ENCODE measurements around the gene SEM1. TPM values are rescaled to one million over a fixed set of nuclear protein-coding genes. Genes with fewer than 3 reads are reported as not detected.
"Not testable (repeated sequence)": the region's sequence is repeated elsewhere in the genome, so short reads cannot be mapped to it uniquely, and the experiment has no call there.

Gene SEM1
- total and polyA plus RNA-seq, 3 experiments from 2014 or later = 45.3 to 153 (median 48.6) TPM

DNA sequence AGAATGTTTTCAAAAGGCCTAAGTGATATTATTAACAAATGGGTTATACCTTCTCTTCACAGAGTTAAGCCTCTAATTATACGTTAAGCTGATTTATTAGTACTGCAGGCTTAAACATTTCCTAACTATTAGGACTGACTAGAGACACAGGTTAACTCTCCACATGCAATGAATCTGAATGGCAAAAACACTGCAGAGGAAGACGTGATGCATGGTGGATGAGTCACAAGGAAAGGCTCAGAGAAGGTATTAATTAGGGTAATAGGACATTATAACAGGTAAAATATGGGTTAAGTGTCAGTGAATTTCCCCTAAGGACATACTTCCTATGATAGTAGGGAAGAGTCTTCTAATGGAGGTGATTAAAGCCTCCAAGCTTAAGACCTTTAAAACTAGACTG is 24.7 kb upstream of the SEM1 start:
- CTCF ChIA-PET = no interaction called here
- H3K9me3 Mint-ChIP-seq = no peaks in the 10 kb centered on the region

DNA sequence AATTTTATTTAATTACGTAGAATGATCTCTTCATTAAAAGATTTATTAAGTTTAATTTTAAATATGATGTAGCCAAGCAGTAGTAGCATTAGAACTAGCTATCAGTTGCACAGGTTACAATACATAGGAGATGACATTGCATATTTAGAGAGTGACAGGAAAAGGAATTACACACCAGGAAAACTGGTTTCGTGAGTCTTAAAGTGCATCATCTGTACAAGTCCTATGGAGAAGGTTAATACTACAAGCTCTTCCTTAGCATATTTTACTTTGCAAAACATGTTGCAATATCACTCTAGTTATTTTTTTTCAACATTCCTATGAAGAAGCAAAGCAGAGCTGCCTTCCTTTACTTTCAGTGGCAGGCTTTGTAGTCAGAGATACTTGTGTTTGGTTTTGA is 20.2 kb upstream of the SEM1 start:
- no peaks in the 10 kb centered on the region for H3K27me3 ChIP-seq (ENCODE audit: insufficient read depth, low read length, poor library complexity, severe bottlenecking)
- no peaks in the 10 kb centered on the region for H3K36me3 ChIP-seq (ENCODE audit: insufficient read depth, low read length)
- H3K4me3 ChIP-seq (ENCODE audit: low read length) = no peak overlapping the region
- Mint-ChIP-seq H3K36me3 (no peaks in the 10 kb centered on the region), H3K27me3 (peaks cover 5 to 22% of the 10 kb centered on the region in 2 donors), H3K27ac (no peak overlapping the region), H3K9me3 (no peaks in the 10 kb centered on the region), H3K4me3 (no peak overlapping the region), H3K4me1 (no peaks in the 10 kb centered on the region)
- no peaks in the 10 kb centered on the region for H3K4me1 ChIP-seq (ENCODE audit: insufficient read depth, low read length)
- CTCF ChIA-PET = no interaction called here
- no peak for DNase-seq
- no peaks in the 10 kb centered on the region for H3K9me3 ChIP-seq (ENCODE audit: low read length)
- no peak overlapping the region for H3K27ac ChIP-seq (ENCODE audit: low read depth, low read length)
- POLR2A ChIA-PET = no interaction called here

More for the DNA sequence above, 24.7 kb upstream of the SEM1 start:
- Mint-ChIP-seq H3K27me3 (peaks cover 4 to 17% of the 10 kb centered on the region in 2 donors), H3K27ac (no peak overlapping the region), H3K36me3 (no peaks in the 10 kb centered on the region), H3K4me1 (no peaks in the 10 kb centered on the region), H3K4me3 (no peak overlapping the region)
- no peaks in the 10 kb centered on the region for H3K36me3 ChIP-seq (ENCODE audit: insufficient read depth, low read length)
- POLR2A ChIA-PET = no interaction called here
- H3K27me3 ChIP-seq (ENCODE audit: insufficient read depth, low read length, poor library complexity, severe bottlenecking) = no peaks in the 10 kb centered on the region
- no peak overlapping the region for H3K4me3 ChIP-seq (ENCODE audit: low read length)
- no peaks in the 10 kb centered on the region for H3K4me1 ChIP-seq (ENCODE audit: insufficient read depth, low read length)
- no peak for DNase-seq
- no peaks in the 10 kb centered on the region for H3K9me3 ChIP-seq (ENCODE audit: low read length)
- no peak overlapping the region for H3K27ac ChIP-seq (ENCODE audit: low read depth, low read length)

DNA sequence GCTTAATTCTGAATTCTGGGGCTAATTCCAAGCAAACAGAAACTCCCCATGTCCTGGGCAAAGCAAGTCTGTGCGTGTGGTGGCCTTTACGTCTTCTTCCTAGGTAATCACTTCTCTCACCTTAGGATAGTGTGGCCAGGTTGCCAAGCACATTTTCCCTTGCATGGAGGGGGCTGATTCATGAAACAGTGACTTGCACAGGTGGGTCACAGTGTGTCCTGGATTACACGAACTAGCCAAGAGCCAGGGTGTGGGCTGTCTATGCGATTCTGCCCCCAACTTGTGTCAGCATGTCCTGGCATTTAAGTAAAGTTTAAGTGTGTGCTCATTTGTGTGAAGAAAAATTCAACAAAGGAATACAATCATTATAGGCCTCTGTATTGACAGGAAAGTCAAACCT is 18.5 kb upstream of the SEM1 start:
- Mint-ChIP-seq H3K27ac (no peak overlapping the region), H3K4me1 (no peaks in the 10 kb centered on the region), H3K4me3 (no peak overlapping the region), H3K9me3 (no peaks in the 10 kb centered on the region), H3K36me3 (no peaks in the 10 kb centered on the region), H3K27me3 (peaks cover 5 to 12% of the 10 kb centered on the region in 2 donors)
- ChIA-PET POLR2A (no interaction called here), CTCF (no interaction called here)
- no peaks in the 10 kb centered on the region for H3K36me3 ChIP-seq (ENCODE audit: insufficient read depth, low read length)
- H3K9me3 ChIP-seq (ENCODE audit: low read length) = no peaks in the 10 kb centered on the region
- H3K4me1 ChIP-seq (ENCODE audit: insufficient read depth, low read length) = no peaks in the 10 kb centered on the region
- H3K27me3 ChIP-seq (ENCODE audit: insufficient read depth, low read length, poor library complexity, severe bottlenecking) = no peaks in the 10 kb centered on the region
- H3K4me3 ChIP-seq (ENCODE audit: low read length) = no peak overlapping the region
- no peak overlapping the region for H3K27ac ChIP-seq (ENCODE audit: low read depth, low read length)
- DNase-seq = no peak

DNA sequence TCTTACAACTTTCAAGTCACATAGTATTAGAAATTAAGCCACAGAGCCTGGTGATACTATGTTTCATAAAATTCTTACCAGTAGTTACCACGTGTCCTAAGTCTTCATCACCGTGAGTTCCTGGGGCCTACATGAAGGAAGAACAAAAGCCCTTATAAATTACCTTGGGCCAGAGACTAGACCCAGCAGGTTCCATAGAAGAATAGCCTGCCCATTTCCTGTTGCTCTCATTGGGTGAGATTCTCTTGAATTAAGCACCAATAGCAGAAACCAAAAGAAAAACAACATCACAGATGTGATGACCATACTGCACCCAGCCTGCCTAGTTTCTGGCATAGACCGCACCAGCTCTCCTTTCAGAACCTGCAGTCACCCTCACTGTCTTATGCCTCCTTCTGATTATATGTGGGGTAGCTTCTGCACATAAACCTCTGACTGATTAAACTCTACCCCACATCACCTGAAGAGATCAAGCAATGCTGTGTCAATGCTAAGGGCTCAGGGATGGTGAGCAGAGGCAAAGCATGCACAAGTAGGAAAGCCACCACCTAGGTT is 18.0 kb upstream of the SEM1 start:
- no peak for DNase-seq
- POLR2A ChIA-PET = no interaction called here
- no peak overlapping the region for H3K4me3 ChIP-seq (ENCODE audit: low read length)

DNA sequence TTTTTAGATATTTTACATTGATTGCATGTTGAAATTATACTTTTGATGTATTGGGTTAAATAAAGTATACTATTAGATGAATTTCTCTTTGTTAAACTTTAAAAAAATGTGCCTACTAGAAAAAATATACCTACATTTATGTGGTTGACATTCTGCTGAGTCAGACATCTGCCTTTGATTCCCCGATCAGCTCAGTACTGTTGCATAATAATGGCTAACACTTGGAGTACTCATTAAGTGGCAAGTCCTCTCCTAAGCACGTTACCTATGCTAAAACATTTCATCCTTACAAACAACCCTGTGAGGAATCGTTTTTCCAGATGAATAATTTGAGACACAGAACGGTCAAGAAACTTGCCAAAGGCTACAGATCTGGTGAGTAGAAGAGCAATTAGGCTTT is 14.0 kb upstream of the SEM1 start:
- H3K27me3 Mint-ChIP-seq = peaks cover 26 to 42% of the 10 kb centered on the region in 2 donors
- H3K36me3 Mint-ChIP-seq = no peaks in the 10 kb centered on the region
- H3K4me1 ChIP-seq (ENCODE audit: insufficient read depth, low read length) = no peaks in the 10 kb centered on the region
- no peaks in the 10 kb centered on the region for H3K9me3 ChIP-seq (ENCODE audit: low read length)
- H3K4me1 Mint-ChIP-seq = no peaks in the 10 kb centered on the region
- no peaks in the 10 kb centered on the region for H3K36me3 ChIP-seq (ENCODE audit: insufficient read depth, low read length)
- H3K27ac ChIP-seq (ENCODE audit: low read depth, low read length) = no peak overlapping the region
- CTCF ChIA-PET = no interaction called here
- no peak overlapping the region for H3K4me3 ChIP-seq (ENCODE audit: low read length)
- POLR2A ChIA-PET = no interaction called here
- no peak overlapping the region for H3K27ac Mint-ChIP-seq
- peaks cover 3% of the 10 kb centered on the region for H3K27me3 ChIP-seq (ENCODE audit: insufficient read depth, low read length, poor library complexity, severe bottlenecking)
- H3K4me3 Mint-ChIP-seq = no peak overlapping the region
- no peaks in the 10 kb centered on the region for H3K9me3 Mint-ChIP-seq
- no peak for DNase-seq

More for the DNA sequence above, 18.0 kb upstream of the SEM1 start:
- Mint-ChIP-seq H3K9me3 (no peaks in the 10 kb centered on the region), H3K36me3 (no peaks in the 10 kb centered on the region), H3K4me1 (no peaks in the 10 kb centered on the region), H3K27me3 (peaks cover 8 to 10% of the 10 kb centered on the region in 2 donors), H3K27ac (no peak overlapping the region), H3K4me3 (no peak overlapping the region)
- H3K36me3 ChIP-seq (ENCODE audit: insufficient read depth, low read length) = no peaks in the 10 kb centered on the region
- no peak overlapping the region for H3K27ac ChIP-seq (ENCODE audit: low read depth, low read length)
- H3K4me1 ChIP-seq (ENCODE audit: insufficient read depth, low read length) = no peaks in the 10 kb centered on the region
- H3K27me3 ChIP-seq (ENCODE audit: insufficient read depth, low read length, poor library complexity, severe bottlenecking) = no peaks in the 10 kb centered on the region
- CTCF ChIA-PET = no interaction called here
- no peaks in the 10 kb centered on the region for H3K9me3 ChIP-seq (ENCODE audit: low read length)

DNA sequence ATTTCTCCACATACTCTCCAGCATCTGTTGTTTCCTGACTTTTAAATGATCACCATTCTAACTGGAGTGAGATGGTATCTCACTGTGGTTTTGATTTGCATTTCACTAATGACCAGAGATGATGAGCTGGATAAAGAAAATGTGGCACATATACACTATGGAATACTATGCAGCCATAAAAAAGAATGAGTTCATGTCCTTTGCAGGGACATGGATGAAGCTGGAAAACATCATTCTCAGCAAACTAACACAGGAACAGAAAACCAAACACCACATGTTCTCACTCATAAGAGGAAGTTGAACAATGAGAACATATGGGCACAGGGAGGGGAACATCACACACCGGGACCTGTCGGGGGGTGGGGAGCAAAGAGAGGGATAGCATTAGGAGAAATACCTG is 13.3 kb upstream of the SEM1 start:
- DNase-seq; H3K4me1 ChIP-seq (ENCODE audit: insufficient read depth, low read length); H3K4me3 ChIP-seq (ENCODE audit: low read length); H3K36me3 Mint-ChIP-seq; H3K27me3 ChIP-seq (ENCODE audit: insufficient read depth, low read length, poor library complexity, severe bottlenecking); H3K9me3 ChIP-seq (ENCODE audit: low read length); H3K9me3 Mint-ChIP-seq; H3K4me1 Mint-ChIP-seq; H3K27ac ChIP-seq (ENCODE audit: low read depth, low read length); CTCF ChIA-PET; H3K4me3 Mint-ChIP-seq; POLR2A ChIA-PET; H3K36me3 ChIP-seq (ENCODE audit: insufficient read depth, low read length): not testable (repeated sequence)
- Mint-ChIP-seq H3K27me3 (peaks cover 26 to 46% of the 10 kb centered on the region in 2 donors), H3K27ac (peak overlapping the region in 1 of 8 donors; percentile 9)

DNA sequence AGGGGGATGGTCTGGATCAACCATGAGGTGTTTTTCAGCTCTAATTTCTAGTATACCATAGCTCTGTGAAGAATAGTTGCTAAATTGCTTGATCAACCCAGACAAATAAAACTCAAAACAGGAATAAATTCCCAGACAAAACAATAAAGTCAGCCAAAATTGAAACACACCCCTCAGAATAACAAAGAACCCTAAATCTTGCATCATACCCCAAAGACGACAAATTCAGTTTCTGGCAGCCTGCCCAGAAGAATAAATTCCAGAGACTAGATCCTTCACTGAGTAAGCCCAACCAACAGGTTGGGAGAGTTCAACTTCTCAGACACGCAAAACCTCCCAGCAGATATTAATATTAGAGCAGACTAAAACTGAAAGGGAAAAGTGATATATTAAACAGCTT is 11.2 kb upstream of the SEM1 start:
- H3K4me1 ChIP-seq (ENCODE audit: insufficient read depth, low read length) = no peaks in the 10 kb centered on the region
- Mint-ChIP-seq H3K27ac (no peak overlapping the region), H3K27me3 (peaks cover 36 to 62% of the 10 kb centered on the region in 2 donors), H3K4me3 (no peak overlapping the region), H3K9me3 (peaks cover 0 to 5% (median 0%) of the 10 kb centered on the region in 5 donors), H3K36me3 (no peaks in the 10 kb centered on the region), H3K4me1 (no peaks in the 10 kb centered on the region)
- no peak for DNase-seq
- no peak overlapping the region for H3K4me3 ChIP-seq (ENCODE audit: low read length)
- H3K27me3 ChIP-seq (ENCODE audit: insufficient read depth, low read length, poor library complexity, severe bottlenecking) = peaks cover 7% of the 10 kb centered on the region
- ChIA-PET CTCF (no interaction called here), POLR2A (no interaction called here)
- H3K27ac ChIP-seq (ENCODE audit: low read depth, low read length) = no peak overlapping the region
- no peaks in the 10 kb centered on the region for H3K9me3 ChIP-seq (ENCODE audit: low read length)
- no peaks in the 10 kb centered on the region for H3K36me3 ChIP-seq (ENCODE audit: insufficient read depth, low read length)

DNA sequence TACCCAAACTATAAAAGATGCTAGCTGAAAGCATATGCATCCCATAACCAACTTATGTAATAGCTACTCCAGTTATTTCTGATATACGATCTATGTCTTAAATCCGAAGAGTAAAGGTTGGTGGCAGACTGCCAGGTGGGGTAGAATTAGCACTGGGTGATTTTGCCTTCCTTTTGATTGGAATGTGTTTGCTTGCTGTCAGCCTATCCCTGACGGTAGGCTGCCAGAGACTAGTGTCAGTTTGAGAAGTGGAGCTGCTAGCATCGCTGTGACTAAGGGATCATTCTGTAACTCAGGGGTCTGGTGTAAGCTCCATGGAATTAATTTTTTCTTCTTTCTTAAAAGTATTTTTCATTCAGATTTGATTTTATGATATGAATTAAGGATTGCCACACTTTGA is 9.5 kb upstream of the SEM1 start:
- peaks cover 35 to 70% of the 10 kb centered on the region in 2 donors for H3K27me3 Mint-ChIP-seq
- no peaks in the 10 kb centered on the region for H3K36me3 Mint-ChIP-seq
- no peaks in the 10 kb centered on the region for H3K4me1 ChIP-seq (ENCODE audit: insufficient read depth, low read length)
- H3K9me3 ChIP-seq (ENCODE audit: low read length) = no peaks in the 10 kb centered on the region
- no peak overlapping the region for H3K4me3 Mint-ChIP-seq
- H3K27ac ChIP-seq (ENCODE audit: low read depth, low read length) = no peak overlapping the region
- ChIA-PET POLR2A (no interaction called here), CTCF (no interaction called here)
- no peak for DNase-seq
- peaks cover 7% of the 10 kb centered on the region for H3K27me3 ChIP-seq (ENCODE audit: insufficient read depth, low read length, poor library complexity, severe bottlenecking)
- no peak overlapping the region for H3K27ac Mint-ChIP-seq
- no peaks in the 10 kb centered on the region for H3K36me3 ChIP-seq (ENCODE audit: insufficient read depth, low read length)
- H3K9me3 Mint-ChIP-seq = peaks cover 0 to 5% (median 2%) of the 10 kb centered on the region in 5 donors
- no peak overlapping the region for H3K4me3 ChIP-seq (ENCODE audit: low read length)
- no peaks in the 10 kb centered on the region for H3K4me1 Mint-ChIP-seq

All from CD8-positive, alpha-beta memory T cell (primary cell).